CD4-positive, alpha-beta T cell (primary cell): ENCODE data around the gene NFIC. TPM values are rescaled to one million over a fixed set of nuclear protein-coding genes. Genes with fewer than 3 reads are reported as not detected.

Source experiments
- ATAC-seq: fragments of 200-7000 bp; cut with Tn5 transposase; one replicate; pipeline ENCODE4 v1.10.0; 2022; ENCODE audit warnings: mild to moderate bottlenecking; ENCODE audit not compliant: poor library complexity
- CTCF ChIA-PET: fragments of 350-600 bp; sonication (Branson Sonifier 250); formaldehyde crosslinking; loops from one replicate; lab custom pipeline; 2021; ENCODE audit warnings: antibody characterized with exemption, inconsistent platforms; lab: Charles Lee
- POLR2A ChIA-PET: fragments of 350-600 bp; sonication (Branson Sonifier 250); formaldehyde crosslinking; loops from one replicate; lab custom pipeline; 2021; ENCODE audit warnings: antibody characterized with exemption, inconsistent platforms; lab: Charles Lee
- DNase-seq, 14 experiments: peaks; one replicate each; pipeline ENCODE4 v3.0.0-alpha.2; 2013 to 2020; ENCODE audit warnings: mixed read lengths in 2 of 14
- H3K27ac ChIP-seq, 2 donors: one replicate each; pipeline versions ENCODE4 v1.5.1 to v1.7.0; 2013; ENCODE audit warnings: low read length in 2 of 2, low read depth in 1 of 2, mild to moderate bottlenecking in 1 of 2
- H3K27me3 ChIP-seq, 2 experiments: 1 replicate in 1 of 2; 2 replicates in 1 of 2; pipeline versions ENCODE4 v1.6.1 to v1.7.0; 2013; ENCODE audit warnings: low read length in 2 of 2, control low read depth in 1 of 2, mild to moderate bottlenecking in 1 of 2, moderate library complexity in 1 of 2; ENCODE audit not compliant: insufficient read depth in 2 of 2, control insufficient read depth in 1 of 2
- H3K36me3 ChIP-seq: one replicate; pipeline ENCODE4 v1.6.1; 2013; ENCODE audit warnings: low read length, control low read depth; ENCODE audit not compliant: insufficient read depth
- H3K4me1 ChIP-seq: one replicate; pipeline ENCODE4 v1.6.1; 2013; ENCODE audit warnings: low read length, control low read depth; ENCODE audit not compliant: insufficient read depth
- H3K4me3 ChIP-seq: one replicate; pipeline ENCODE4 v1.5.1; 2013; ENCODE audit warnings: mild to moderate bottlenecking, low read length, moderate library complexity
- H3K9me3 ChIP-seq, 2 experiments: 1 replicate in 1 of 2; 2 replicates in 1 of 2; pipeline versions ENCODE4 v1.6.1 to v1.7.0; 2013; ENCODE audit warnings: low read length in 2 of 2, mild to moderate bottlenecking in 2 of 2, control low read depth in 1 of 2, moderate library complexity in 1 of 2; ENCODE audit not compliant: control insufficient read depth in 1 of 2, insufficient read depth in 1 of 2
- H3K27ac Mint-ChIP-seq: one replicate; pipeline ENCODE4 v1.8.0; 2020; ENCODE audit warnings: mixed read lengths
- H3K27me3 Mint-ChIP-seq: one replicate; pipeline ENCODE4 v1.8.0; 2021; ENCODE audit warnings: mixed read lengths
- H3K36me3 Mint-ChIP-seq: one replicate; pipeline ENCODE4 v1.8.0; 2021; ENCODE audit warnings: low read depth, mixed read lengths
- H3K4me1 Mint-ChIP-seq: one replicate; pipeline ENCODE4 v1.8.0; 2021; ENCODE audit warnings: low read depth, mixed read lengths
- H3K4me3 Mint-ChIP-seq: one replicate; pipeline ENCODE4 v1.8.0; 2020; ENCODE audit warnings: mild to moderate bottlenecking, mixed read lengths
- H3K9me3 Mint-ChIP-seq: one replicate; pipeline ENCODE4 v1.8.0; 2020; ENCODE audit warnings: mixed read lengths
- intact Hi-C, 2 experiments: fragments of 100-400 bp; cut with DNase I in 1 of 2; cut with micrococcal nuclease in 1 of 2; formaldehyde crosslinking; loops; one replicate each; pipeline versions ENCODE4 v1.15.1 to v1.9.0; 2023 to 2025; cut with DNase I, micrococcal nuclease
- total RNA-seq, 174 experiments: library from RNA in 2 of 174; stranded (reverse) in 2 of 174; gene quantifications; one replicate each; pipeline ENCODE4 v1.2.3 and lab custom pipeline; 2021 to 2026
- TF ChIP-seq, protein P1 (sequence below): fragments of 200-600 bp; IDR thresholded peaks from one replicate; pipeline ENCODE4 v1.8.0; 2022; ENCODE audit warnings: antibody characterized with exemption, mild to moderate bottlenecking

NFIC gene
- total RNA-seq, 2 experiments from 2014 or later = 22.1 to 22.2 TPM

DNA sequence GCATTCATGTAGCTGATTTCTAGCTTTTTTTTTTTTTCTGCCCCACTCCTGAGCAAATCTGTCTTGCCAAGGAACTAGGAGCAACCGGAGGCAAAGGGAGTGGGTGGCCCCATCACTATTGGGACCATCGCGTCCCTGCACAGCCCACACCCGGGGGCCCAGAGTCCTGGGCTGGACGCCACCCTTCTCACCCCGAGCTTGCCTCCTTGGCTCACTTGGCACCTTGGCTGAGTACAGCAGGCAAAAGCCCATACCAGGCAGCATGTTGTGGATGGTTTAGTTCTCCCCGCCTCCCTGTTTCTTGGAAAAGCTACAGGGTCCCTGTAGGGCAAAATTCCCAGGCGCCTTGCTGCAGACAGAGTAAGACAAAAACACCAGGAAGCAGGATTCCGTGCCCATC, 100.3 kb downstream of the NFIC start:
- POLR2A ChIA-PET = no interaction called here
- intact Hi-C loops = no loop called here
- Histone ChIP-seq H3K27ac (no peak overlapping the region), H3K4me1 (no peaks in the 10 kb centered on the region), H3K4me3 (no peak overlapping the region), H3K9me3 (no peaks in the 10 kb centered on the region), H3K36me3 (peaks cover 4% of the 10 kb centered on the region), H3K27me3 (no peaks in the 10 kb centered on the region)
- Mint-ChIP-seq H3K4me3 (no peak overlapping the region), H3K27me3 (no peaks in the 10 kb centered on the region), H3K36me3 (peaks cover 10% of the 10 kb centered on the region), H3K9me3 (no peaks in the 10 kb centered on the region), H3K4me1 (no peaks in the 10 kb centered on the region), H3K27ac (no peak overlapping the region)
- no peak for DNase-seq
- TF ChIP-seq, protein P1, sequence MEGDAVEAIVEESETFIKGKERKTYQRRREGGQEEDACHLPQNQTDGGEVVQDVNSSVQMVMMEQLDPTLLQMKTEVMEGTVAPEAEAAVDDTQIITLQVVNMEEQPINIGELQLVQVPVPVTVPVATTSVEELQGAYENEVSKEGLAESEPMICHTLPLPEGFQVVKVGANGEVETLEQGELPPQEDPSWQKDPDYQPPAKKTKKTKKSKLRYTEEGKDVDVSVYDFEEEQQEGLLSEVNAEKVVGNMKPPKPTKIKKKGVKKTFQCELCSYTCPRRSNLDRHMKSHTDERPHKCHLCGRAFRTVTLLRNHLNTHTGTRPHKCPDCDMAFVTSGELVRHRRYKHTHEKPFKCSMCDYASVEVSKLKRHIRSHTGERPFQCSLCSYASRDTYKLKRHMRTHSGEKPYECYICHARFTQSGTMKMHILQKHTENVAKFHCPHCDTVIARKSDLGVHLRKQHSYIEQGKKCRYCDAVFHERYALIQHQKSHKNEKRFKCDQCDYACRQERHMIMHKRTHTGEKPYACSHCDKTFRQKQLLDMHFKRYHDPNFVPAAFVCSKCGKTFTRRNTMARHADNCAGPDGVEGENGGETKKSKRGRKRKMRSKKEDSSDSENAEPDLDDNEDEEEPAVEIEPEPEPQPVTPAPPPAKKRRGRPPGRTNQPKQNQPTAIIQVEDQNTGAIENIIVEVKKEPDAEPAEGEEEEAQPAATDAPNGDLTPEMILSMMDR = no peak
- CTCF ChIA-PET = no interaction called here
- no peak for ATAC-seq

GRCh38 chr19:3467437-3468198, 101.2 kb downstream of the NFIC start:
- peaks cover 3% of the 10 kb centered on the region for H3K36me3 ChIP-seq
- no peak overlapping the region for H3K4me3 Mint-ChIP-seq
- POLR2A ChIA-PET = interaction anchor here (0.6 kb wide), 1 partner anchor 891 kb away, joined by 3 read pairs; no protein-coding TSS in a partner anchor
- no peaks in the 10 kb centered on the region for H3K4me1 Mint-ChIP-seq
- H3K27me3 Mint-ChIP-seq = no peaks in the 10 kb centered on the region
- H3K9me3 ChIP-seq = no peaks in the 10 kb centered on the region
- TF ChIP-seq, protein P1 = no peak
- H3K27ac Mint-ChIP-seq = no peak overlapping the region
- H3K9me3 Mint-ChIP-seq = no peaks in the 10 kb centered on the region
- DNase-seq = no peak
- intact Hi-C loops = no loop called here
- H3K27me3 ChIP-seq = no peaks in the 10 kb centered on the region
- no peak overlapping the region for H3K27ac ChIP-seq
- no peak overlapping the region for H3K4me3 ChIP-seq
- H3K36me3 Mint-ChIP-seq = peaks cover 8% of the 10 kb centered on the region
- no peak for ATAC-seq
- CTCF ChIA-PET = no interaction called here
- H3K4me1 ChIP-seq = no peaks in the 10 kb centered on the region

DNA sequence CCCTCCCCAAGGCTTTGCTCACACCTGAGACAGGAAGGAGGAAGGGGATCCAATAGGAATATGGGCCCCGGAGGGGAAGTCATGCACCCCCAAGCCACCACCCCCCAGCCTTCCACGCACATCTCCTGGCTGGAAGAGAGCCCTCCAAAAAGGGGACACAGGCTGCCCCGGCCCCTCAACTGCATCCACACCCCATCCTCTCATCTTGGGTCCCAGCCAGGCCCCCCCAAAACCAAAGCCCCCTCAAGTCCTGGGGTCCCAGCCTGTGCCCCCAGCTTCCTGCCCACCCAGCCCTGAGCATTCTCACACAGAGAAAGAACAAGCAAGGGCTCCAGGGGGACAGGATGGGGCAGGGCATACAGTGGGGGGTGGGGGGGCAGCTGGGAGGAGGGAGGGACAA, 101.8 kb downstream of the NFIC start:
- no peak overlapping the region for H3K4me3 Mint-ChIP-seq
- Histone ChIP-seq H3K4me3 (no peak overlapping the region), H3K9me3 (no peaks in the 10 kb centered on the region), H3K4me1 (no peaks in the 10 kb centered on the region), H3K27me3 (no peaks in the 10 kb centered on the region), H3K27ac (no peak overlapping the region), H3K36me3 (no peaks in the 10 kb centered on the region)
- no peaks in the 10 kb centered on the region for H3K9me3 Mint-ChIP-seq
- no peaks in the 10 kb centered on the region for H3K27me3 Mint-ChIP-seq
- no peak for ATAC-seq
- intact Hi-C loops = no loop called here
- H3K4me1 Mint-ChIP-seq = no peaks in the 10 kb centered on the region
- ChIA-PET POLR2A (interaction anchor here (0.6 kb wide), 1 partner anchor 891 kb away, joined by 3 read pairs; no protein-coding TSS in a partner anchor), CTCF (no interaction called here)
- DNase-seq = no peak
- no peak overlapping the region for H3K27ac Mint-ChIP-seq
- TF ChIP-seq, protein P1 = no peak
- peaks cover 5% of the 10 kb centered on the region for H3K36me3 Mint-ChIP-seq
